GM18858 (cell line): ENCODE measurements around the gene PDE5A.
A peak's percentile ranks its signal among the peaks of the same experiment; 100 is the strongest.
"Not testable (repeated sequence)": the region's sequence is repeated elsewhere in the genome, so short reads cannot be mapped to it uniquely, and the experiment has no call there.

Experiments used
- ATAC-seq: cut with Tn5 transposase; IDR thresholded peaks from one replicate; pipeline ENCODE4 v1.9.1; 2021; ENCODE audit not compliant: unreplicated experiment

Gene PDE5A

DNA sequence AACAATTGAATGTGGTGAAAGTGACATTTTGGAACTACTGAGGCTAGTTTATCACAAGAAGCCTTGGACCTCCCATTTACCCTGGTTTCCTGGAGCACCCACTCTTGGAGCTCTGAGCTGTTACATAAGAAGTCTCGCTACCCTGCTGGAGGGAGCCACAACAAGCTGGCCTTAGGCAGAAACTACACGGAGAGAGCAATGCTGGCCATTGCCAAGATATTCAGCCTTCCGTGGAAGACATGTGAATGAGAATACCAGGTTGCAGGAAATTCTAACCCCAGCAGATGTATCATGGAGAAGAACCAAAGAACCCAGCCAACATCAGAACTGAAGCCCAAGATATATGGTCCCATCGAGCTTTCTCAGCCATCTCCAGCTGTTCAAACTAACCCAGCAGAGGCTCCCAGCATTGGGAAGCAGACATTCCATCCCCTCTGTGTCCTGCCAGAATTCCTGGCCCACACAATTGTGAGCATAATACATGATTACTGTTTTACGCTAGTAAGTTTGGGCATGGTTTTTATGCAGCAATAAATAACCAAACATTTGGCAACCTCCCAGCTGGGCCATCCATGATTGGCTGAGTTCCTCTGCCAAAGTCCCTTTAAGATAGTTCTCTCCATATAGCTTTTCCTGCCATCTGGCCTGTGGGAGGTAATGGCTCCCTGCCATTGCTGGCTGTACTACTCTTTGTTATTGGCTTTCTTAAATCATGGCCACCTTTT is 17.9 kb upstream of the PDE5A start:
- no peak for ATAC-seq

DNA sequence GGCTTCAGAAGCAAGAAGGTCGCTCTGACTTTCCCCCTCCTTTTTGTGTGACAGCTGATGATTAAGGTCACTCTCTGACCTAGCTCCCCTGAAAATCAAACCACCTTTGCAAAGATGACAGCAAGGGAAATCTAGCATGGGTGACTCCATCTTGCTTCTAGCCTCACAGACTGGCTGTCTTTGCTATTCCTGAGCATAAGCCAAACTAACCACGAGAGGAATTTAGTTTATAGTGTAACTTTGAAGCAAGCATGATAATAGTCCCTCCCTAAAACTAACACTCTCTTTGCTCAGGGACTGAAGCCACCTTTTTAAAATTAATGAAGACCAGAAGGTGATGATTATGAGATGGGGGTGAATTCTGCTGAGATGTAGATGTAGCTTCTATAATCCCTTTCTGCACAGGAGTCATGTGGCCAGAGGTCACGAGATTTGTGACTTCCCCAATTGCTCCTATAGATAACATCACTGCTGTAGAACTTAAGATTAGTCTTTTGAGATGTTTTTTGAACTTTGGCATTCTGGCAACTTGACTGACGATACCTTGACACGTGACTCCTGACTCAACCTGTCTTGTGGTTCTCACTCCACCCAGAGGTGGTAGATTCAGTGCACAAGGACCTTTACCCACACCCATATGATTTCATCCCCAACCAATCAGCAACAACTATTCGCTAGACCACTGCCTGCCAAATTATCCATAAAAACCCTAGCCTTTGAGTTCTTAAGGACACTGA is 14.9 kb upstream of the PDE5A start:
- ATAC-seq = no peak

DNA sequence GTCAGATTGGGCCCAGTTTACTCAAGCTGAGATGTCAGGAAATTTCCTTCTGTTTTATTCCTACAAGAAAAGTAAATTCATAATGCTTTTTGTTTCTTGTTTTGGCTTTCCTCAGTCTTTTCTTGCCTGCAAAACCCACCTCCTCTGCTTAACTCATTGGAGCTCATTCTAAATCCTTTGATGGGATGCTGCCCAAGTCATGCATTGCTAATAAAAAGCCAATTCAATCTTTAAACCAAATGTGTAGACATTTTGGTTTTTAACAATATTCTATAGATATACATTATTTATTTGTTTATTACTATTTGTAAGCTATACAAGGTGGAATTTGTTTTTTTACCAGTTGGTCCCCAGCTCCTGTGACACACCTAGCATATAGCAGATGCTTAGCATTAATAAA is 13.2 kb upstream of the PDE5A start:
- no peak for ATAC-seq

DNA sequence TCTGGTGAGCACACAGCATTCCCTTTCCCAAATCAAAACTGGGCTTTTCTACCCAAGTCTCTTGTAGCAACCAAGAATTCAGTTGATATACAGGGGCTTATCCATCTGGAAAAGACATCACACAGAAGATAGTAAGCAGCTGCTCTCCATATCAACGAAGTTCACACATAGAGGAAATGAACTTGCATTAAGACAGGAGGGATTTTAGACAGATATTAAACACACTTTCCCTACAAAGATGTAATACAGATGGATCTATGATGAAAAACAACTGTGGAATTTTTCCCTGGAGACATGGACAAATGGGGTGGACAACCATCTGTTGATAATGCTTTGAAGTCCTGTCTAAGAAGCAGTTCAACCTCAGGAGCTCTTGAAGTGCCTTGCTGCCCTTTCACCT is 9.8 kb upstream of the PDE5A start:
- ATAC-seq = no peak

DNA sequence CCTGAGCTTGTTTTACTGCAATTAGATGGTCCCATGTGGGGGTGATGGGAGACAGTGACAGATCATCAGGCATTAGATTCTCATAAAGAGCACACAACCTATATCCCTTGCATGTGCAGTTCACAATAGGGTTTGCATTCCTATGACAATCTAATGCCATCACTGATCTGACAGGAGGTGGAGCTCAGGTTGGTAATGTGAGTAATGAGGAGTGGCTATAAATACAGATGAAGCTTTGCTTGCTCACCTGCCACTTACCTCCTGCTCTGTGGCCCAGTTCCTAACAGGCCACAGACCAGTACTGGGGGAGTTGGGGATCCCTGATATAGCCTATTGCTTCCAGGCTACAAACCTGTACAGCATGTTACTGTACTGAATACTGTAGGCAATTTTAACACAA is 8.2 kb upstream of the PDE5A start:
- not testable (repeated sequence) for ATAC-seq

DNA sequence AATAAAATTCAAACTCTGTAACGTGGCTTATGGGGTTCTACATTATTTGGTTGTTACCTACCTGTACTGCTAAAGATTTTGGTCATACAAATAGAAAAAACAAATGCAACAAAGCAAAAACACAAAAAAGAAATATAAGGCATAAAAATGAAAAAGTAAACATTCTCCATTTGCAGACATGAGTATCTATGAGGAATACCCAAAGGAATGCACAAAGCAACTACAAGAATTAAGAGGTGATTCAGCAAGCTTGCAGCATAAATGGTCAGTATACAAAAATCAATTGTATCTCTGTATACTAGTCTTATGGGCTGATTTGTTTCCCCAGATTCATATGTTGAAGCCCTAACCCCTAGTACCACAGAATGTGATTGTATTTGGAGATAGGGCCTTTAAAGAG is 3.6 kb upstream of the PDE5A start:
- ATAC-seq = no peak

DNA sequence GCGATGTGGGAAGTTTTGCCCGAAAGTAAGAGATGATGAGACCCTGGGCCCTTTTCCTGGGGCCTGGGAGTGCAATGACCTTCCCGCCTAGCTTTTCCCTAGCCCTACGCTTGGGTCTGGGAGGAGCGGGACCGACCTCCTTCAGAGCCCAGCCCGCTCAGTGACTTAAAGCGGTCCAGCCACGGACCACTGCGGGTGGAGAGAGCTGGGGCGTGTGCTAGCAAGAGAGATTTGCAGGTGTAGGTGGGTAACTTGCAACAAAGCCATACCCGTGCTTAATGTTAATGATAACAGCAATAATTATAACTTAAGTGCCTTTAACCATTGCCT is 503 bp upstream of the PDE5A start:
- ATAC-seq = peak; percentile 20

DNA sequence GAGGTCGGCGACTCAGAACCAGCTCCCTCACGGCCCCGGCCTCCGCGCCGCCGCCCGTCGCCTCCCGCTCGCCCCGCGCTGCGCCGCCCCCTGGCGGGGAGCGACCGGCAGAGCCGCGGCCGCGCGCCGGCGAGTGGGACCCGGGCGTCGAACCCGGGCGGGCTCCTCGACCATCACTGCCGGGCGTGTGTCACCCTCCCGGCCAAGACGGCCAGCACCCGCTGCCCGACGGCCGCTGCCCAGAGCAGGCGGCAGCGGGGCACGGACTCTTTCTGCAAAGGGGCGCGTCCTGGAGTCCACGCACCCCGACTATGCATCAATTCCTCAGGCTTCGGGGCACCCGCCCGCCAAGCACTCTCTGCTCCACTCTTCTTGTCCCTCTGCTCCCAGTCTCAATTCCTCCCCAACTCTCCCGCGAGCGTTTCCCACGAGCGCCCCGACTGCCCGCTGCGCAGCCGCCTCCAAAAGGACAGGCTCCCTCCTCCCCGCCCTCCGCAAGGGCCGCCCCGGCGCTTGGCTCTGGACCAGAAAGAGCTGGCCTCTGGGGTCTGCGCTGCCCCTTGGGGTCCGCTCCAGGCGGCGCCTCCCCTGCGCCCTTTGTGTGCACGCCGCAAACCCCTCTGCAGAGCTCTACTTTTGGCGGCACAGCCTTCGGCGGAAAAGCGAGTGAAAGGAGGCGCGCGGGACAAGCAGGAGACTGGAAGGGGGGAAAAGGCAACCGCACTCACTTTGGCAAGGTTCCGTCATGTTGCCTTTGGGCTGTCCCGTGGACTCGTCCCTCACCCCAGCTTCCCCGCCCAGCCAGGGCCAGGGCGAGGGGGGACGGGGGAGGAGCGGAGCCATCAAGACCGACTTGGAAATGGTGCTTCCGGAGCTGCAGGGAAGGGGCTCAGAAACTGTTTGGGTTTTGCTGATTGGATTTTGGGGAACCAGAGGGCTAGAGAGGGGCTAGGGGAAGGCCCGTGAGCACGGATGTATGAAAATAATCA is 1.0 kb downstream of the PDE5A start:
- ATAC-seq = peak; percentile 42

DNA sequence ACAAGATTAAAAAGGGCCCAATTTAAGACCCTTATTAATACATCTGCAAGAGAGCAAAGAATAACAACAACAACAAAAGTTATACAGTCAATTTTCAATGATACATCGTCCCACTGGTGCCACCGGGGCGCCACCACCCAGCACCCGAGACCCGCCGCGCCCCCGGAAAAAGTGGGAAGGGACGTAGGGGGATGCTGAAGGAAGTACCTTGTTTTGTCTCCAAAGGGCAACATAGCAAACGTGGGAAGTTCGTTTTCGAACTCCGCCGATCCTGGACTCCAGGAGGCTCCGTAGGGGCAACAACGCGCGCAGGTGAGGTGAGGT is 1.7 kb downstream of the PDE5A start:
- ATAC-seq = no peak

DNA sequence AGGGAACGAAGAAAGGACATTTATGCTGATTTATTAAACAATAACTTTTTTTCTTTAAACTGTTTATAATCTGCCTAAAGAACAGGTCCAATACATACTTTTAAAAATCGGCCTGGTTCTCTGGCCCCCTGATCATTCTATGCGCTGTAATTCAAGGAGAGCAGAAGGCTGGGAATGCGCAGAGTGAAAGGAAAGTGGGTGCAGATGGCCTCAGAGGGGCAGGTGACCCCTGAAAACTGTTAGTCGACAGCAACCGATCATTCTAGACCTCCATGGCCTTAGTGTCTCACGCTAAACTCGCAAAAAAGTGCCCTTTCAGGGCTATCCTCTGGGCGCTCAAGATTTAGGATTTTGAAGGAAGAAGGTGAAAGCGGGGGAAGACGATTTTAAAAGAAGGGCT is 2.2 kb downstream of the PDE5A start:
- no peak for ATAC-seq

DNA sequence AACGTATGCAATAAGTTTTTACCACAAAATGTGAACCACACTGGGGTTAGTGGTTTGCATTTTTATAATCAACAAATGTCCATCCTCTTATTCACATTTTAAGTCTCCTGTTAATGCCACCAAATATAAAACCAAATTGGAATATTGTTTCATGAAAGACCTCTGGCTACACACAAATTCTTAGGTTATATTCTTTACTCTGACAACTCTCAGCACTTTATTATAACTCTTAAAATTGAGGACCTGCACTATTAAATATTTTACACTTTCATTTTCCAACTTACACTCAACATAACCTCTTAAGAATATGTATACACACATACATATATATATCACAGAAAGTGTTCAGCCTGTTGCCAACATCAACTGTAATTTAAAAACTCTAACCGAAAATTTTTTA is 2.8 kb downstream of the PDE5A start:
- no peak for ATAC-seq

DNA sequence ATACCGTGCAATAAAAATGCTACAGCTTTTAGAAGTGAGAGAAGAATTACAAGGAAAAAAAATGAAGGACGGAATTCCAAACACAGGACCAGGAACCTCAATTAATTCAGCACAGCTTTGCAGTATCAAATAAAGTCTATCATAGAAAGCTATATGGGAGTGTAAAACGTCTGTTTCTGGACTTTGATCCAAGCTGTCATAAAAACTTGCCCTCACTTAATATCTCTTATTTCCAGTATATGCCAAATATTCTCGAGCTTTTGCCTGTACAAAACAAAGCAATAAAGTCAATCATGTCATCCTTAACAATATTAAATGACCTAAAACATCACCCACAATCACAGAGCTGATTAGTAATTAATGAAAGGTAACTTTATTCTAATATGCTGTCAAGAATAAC is 4.2 kb downstream of the PDE5A start:
- no peak for ATAC-seq

DNA sequence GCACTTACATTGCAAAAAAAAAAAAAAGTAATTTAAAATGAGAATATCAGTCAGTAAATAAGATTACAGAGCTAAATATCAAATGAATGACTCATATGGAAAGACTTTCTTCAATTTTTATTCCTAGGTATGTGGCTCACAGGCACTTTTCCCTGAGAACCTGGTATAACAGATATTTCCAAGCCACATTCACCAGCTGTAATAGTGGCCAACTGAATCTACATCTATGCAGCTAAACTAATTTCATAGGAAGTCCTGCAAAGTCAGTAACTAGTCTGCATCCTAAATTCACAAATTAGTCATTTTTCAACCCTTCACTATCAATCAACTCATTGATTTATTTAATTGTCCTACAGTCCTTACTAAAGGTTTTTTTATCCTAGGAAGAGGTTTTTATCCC is 5.6 kb downstream of the PDE5A start:
- no peak for ATAC-seq

DNA sequence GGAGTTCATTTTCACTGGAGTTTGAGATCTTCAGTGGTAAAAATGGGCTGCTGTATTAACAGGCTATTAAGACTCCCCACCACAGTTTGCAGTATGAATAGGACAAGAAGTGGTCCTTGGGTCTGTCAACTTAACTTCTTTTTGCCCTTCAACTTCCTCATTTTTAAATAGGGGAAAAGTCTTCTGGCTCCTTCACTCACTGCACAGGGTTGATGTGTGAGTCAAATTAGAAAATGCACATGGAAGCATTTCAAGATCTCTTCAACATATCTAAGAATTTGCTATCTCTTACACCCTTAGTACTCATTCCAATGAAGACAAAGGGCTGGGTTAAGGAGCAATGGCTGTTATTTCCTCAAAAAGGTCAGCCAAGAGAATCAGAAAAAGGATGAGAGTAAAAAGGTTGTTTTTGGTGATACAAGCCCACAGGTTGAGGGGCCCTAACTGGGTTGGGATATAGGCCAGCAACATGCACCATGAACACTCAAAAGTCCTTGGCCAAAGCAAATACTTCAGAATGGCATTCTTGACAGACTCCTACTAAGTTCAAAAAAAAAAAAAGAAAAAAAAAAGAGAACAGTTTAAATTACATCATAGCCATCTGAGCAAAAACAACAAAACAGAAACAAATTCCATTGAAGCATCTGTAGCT is 13.4 kb downstream of the PDE5A start:
- no peak for ATAC-seq

DNA sequence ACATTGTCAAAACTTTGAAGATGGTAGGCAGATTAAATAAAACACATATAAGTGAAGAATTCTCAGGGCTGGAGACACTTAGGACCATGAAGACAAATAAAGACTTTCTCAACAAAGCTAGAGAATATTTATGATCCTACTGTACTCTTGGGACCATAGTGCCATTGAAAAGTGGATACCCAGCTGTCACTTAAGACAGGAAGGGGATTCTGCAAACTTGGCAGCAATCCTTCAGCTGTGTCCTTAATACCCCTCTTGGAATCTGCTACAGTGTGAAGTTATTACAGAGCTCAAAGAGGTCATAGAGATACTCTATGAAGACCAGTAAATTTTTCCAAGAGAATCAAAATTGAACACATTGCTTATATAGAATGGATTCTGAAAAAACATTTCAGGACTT is 24.3 kb downstream of the PDE5A start:
- no peak for ATAC-seq

DNA sequence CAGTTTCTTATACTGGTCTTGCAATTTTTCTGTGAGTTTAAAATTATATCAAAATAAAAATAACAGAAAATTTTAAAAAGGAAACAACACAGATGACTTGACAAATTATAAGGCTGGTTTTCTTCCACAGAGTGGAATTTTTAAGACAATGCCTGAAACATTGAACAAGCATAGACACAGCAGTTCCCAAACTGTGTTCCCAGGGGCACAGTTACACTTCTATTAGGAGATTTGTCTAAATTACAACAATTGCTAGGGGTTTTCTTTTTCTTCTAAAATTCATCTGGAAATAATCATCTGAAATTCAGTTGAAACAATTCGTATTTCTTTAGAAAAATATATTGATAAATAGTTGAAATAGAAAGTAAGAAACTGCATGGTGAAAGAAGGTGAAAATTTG is 26.2 kb downstream of the PDE5A start:
- no peak for ATAC-seq

DNA sequence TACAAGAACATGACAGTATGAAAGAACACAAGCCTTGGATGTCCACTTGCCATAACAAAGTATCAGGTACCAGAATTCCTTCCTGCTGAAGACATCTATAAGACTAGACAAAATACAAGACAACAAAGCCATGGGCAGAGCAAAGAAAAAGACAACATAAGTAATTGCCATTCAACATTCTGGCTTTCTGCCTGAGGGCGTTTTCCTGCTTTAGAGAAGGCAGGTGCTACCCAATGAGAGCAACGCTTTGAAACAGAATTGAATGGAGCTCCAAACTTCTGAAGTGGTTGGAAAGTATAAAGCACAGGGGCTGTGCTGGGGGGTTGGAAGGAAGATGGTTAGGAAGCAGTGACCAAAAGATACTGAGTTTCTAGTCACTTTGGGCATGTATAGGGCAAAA is 30.1 kb downstream of the PDE5A start:
- no peak for ATAC-seq

DNA sequence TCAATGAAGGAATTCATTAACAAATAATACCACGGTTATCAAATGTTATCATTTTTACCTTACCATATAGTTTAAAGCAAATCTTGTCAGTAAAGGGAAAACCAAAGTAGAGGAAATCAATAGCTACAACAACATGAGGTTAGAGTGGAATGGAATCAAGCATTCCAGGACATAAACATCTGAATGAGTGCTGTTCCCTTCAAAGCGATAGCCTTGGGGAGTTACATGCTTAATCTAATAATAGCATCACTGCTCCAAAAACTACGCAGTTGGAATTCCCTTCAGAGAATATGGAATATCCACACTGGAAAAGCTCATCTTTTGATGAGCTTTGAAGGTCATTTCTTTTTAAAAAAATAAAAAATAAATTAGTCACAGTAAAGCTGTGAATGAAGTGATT is 31.2 kb downstream of the PDE5A start:
- ATAC-seq = no peak

DNA sequence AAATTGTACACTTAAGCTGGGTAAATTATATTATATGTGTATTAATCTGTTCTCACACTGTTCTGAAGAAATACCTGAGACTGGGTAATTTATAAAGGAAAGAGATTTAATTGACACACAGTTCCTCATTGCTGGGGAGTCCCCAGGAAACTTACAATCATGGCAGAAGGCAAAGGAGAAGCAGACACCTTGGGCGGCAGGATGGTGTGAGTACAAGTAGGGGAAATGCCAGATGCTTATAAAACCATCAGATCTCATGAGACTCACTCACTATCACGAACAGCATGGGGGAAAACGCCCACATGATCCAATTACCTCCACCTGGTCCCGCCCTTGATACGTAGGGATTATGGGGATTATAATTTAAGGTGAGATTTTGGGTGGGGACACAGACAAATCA is 34.9 kb downstream of the PDE5A start:
- no peak for ATAC-seq

DNA sequence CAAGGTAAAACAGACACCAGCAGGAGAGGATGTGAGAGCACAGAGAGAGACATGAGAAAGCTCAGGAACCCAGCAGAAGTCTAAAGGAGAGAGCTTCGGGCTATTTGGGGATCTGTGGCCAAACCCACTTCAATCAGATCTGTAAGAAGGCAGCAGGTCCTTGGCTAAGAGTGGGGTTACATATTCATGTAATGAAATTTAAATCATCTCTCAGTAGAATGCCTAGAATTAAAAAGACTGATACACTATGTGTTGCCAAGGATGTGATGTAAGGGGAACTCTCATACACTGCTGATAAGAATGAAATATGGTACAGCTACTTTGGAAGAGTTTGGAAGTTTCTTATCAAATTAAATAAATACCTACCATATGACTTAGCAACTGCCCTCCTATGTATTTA is 35.8 kb downstream of the PDE5A start:
- no peak for ATAC-seq

DNA sequence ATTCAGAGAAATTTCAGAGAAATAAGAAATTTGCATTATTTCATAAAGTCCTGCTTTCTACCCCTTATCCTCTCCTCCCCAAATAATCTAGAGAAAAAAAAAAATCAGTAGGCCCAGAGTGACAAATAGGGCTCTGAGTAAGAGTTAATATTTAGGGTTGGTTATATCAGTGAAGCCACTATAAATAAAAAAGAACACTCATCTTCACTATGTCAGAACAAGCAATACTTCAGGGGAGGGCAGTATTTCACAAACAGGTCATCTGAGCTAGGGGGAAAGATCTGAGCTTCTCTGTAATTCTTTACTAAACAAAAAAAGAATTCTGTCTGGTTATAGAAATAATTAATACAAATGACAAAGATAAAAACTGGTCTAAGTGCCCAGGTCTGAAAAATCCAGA is 39.4 kb downstream of the PDE5A start:
- no peak for ATAC-seq
